ENCODE results near the gene NEK3.
"Not testable (repeated sequence)": the region's sequence is repeated elsewhere in the genome, so short reads cannot be mapped to it uniquely, and the experiment has no call there.

- not testable (repeated sequence) for TF ChIP-seq CTCF, POLR2A, POLR2AphosphoS5, EP300 (IDR thresholded peaks at IDR 0.05)
Measured at GRCh38 chr13:52102423-52102822, 57.0 kb downstream of the NEK3 start.

Data from sigmoid colon (tissue), 4 donors.